HG03095 (cell line): ENCODE data around the gene NEO1.
"Not testable (repeated sequence)": the region's sequence is repeated elsewhere in the genome, so short reads cannot be mapped to it uniquely, and the experiment has no call there.

Experiments used
- ATAC-seq: cut with Tn5 transposase; IDR thresholded peaks from one replicate; pipeline ENCODE4 v1.9.1; 2021; ENCODE audit warnings: moderate library complexity; ENCODE audit not compliant: unreplicated experiment

The NEO1 gene

DNA sequence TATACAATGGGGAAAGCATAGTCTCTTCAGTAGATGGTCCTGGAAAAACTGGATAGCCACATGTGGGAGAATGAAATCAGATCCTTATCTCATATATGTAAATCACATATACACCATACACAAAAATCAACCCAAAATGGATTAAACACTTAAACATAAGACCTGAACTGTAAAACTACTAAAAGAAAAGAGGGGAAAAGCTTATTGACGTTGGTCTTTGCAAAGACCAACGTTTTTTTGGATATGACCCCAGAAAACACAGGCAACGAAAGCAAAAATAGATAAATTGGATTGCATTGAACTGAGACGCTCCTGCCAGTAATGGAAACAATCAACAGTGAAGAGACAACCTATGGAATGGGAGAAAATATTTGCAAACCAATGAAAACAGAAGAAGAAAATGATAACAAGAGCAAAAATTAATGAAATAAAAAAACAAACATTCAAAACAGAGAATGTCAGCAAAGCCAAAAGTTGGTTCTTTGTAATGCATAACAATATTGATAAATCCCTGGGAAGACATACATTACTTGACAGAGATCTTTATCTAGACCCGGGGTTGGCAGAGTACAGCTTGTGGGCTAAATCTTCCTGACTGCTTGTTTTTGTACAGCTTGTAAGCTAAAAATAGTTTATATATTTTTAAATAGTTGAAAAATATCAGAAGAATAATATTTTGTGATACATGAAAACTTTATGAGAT is 86.9 kb downstream of the NEO1 start:
- no peak for ATAC-seq

DNA sequence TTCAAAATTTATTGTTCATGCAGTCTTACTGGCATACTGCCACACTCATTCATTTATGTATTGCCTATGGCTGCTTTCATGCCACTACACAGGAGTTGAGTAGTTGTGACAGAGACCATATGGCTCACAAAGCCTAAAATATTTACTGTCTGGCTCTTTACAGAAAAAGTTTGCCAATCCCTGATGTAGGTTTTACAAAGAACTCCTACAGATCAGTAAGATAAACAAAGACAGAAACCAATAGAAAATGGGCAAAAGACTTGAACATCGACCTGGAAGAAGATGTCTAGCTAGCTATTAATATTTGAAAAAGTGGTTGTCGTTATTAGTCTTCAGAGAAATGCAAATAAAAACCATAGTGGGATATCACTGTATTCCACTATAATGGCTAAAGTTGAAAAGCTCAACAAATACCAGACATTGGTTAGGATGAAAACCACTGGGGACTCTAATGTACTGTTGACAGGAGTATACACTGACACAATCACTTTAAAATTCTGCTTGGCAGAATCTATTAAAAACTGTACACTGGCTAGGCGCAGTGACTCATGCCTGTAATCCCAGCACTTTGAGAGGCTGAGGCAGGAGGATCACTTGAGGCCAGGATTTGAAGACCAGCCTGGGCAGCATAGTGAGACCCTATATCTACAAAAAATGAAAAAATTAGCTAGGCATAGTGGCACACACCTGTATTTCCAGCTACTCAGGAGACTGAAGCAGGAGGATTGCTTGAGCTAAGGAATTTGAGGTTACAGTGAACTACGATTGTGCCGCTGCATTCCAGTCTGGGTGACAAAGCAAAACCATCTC is 87.7 kb downstream of the NEO1 start:
- ATAC-seq, result no peak

DNA sequence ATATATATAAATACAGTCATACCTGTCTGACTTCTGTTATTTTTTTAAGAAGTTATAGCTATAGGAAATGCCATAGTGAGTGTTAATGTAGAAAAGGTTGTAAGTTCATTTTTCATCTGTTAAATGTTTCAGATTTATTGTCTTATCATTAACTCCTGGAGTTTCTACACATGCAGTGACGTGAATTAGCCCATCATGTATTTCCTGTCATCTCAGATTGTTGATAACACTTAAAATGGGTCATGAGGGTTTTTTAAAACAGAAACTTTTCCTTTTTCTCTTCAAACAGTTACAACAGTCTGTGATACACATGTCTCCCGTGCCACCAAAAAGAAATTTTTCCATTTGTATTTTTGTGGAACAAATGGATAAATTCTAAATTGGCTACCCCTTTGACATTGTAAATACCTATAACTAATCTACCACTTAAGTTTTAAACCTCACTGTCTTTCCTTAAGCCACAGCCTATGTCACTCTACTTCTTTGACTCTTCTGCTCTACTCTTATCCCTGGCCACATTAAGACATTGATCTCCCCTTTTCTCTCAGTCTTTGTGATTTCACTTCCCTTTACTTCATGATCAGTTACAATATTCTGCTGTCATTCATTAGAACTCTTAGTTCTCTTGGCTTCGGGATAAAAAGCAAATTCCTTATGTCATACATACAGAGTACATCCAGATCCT is 89.1 kb downstream of the NEO1 start:
- no peak for ATAC-seq

- peak; percentile 55 for ATAC-seq
Measured at GRCh38 chr15:73142802-73143762, 90.8 kb downstream of the NEO1 start.

GRCh38 chr15:73143763-73144155 is 91.5 kb downstream of the NEO1 start:
- ATAC-seq, result no peak

DNA sequence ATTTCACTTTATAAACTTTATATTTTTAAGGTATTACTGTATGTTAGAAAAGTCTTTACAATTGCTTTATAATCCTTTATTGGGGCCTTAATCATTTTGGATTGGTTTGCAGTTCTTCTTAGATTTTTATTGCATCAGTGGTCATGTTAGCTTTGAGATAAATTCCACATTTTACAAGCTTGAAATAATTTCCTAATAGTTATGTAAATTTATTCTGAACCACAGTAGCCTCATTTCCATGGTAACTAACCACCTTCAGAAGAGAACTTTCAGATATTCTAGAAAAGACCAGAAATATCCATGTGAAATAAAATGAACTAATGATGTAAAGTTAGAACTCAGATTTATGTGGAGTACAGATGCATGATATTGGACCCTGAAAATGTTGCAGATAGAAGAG is 94.2 kb downstream of the NEO1 start:
- ATAC-seq, result no peak

DNA sequence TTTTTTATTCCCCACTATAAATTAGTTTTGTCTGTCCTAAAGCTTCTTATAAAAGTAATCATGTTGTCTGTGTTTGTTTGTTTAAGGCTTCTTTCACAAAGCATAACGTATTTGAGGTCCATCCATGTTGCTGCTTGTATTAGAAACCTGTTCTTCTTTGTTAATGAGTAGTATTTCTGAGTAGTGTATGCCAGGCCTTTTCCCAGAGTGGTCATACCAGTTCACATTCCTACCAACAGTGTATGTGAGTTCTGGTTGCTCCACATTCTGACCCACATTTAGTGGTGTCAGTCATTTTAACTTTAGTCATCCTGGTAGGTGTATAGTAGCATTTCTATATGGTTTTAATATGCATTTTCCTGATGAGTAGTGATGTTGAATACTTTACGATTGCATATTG is 98.6 kb downstream of the NEO1 start:
- no peak for ATAC-seq

DNA sequence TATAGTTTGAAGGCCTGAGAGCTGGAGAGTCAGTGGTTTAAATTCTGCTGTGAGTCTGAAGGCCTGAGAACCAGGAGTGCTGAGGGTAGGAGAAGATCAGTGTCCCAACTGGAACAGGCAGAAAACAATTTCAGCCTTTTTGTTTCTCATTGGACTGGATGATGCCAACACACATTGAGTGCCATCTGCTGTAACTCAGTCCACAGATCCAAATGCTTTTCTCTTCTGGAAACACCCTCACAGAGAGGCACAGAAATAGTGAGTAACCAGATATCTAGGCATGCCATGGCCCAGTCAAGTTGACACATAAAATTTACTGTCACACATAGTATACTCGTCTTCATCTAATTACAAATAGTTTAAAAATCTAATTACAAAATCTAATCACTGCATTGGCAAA is 100.8 kb downstream of the NEO1 start:
- no peak for ATAC-seq

DNA sequence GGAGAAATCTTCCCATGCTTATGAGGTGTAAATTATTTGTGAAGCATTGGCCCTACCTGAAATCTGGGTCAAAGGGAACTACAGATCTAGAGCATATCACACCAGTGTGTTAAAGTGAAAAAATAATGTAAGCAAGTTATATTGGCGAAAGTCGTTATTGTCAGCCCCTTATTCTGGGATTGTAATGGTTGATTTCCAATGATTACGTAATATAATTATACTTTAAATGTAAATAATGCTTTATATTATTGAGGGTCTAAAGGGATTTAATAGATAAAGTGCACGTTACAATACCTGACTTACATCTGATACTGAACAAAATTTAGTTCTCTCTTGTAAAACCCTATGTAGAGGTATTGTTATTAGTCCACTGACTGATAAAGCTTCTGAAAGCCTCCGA is 101.2 kb downstream of the NEO1 start:
- no peak for ATAC-seq

- no peak for ATAC-seq
Measured at GRCh38 chr15:73156431-73157191, 104.3 kb downstream of the NEO1 start.

- no peak for ATAC-seq
Measured at GRCh38 chr15:73161546-73161945, 109.3 kb downstream of the NEO1 start.

- no peak for ATAC-seq
Measured at GRCh38 chr15:73165435-73165834, 113.2 kb downstream of the NEO1 start.

DNA sequence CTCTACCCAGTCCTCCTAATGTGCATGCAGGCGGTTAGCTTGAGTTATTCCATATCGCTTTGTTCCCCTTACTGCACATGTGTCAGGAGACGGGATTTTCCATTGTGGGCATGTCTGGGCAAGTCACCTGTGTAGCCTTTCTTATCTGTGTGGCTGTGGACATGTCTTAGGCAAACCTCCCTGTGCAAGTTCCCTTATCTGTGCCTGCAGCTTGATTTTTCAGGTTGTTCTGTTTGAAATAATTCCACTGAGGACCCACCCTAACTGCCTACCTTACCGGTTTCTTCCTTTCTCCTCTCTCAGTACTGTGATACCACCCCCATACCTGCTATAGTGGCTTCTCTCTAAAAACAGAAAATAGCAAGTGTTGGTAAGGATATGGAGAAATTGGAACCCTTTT is 113.6 kb downstream of the NEO1 start:
- ATAC-seq, result no peak

DNA sequence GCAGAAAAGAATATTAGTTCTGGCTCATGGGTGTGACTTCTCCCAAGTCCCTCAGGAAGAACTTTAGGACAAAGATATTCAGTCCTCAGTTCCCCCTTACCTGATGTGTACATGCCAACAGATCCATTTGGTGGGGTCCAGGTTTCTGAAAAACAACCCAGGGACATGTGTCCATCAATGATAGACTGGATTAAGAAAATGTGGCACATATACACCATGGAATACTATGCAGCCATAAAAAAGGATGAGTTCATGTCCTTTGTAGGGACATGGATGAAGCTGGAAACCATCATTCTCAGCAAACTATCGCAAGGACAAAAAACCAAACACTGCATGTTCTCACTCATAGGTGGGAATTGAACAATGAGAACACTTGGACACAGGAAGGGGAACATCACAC is 114.4 kb downstream of the NEO1 start:
- ATAC-seq, result not testable (repeated sequence)

GRCh38 chr15:73168487-73168886 is 116.2 kb downstream of the NEO1 start:
- ATAC-seq, result no peak

GRCh38 chr15:73171711-73172110 is 119.4 kb downstream of the NEO1 start:
- no peak for ATAC-seq

GRCh38 chr15:73172508-73172907 is 120.2 kb downstream of the NEO1 start:
- no peak for ATAC-seq

GRCh38 chr15:73174171-73174570 is 121.9 kb downstream of the NEO1 start:
- ATAC-seq, result no peak

GRCh38 chr15:73175382-73175781 is 123.1 kb downstream of the NEO1 start:
- no peak for ATAC-seq

DNA sequence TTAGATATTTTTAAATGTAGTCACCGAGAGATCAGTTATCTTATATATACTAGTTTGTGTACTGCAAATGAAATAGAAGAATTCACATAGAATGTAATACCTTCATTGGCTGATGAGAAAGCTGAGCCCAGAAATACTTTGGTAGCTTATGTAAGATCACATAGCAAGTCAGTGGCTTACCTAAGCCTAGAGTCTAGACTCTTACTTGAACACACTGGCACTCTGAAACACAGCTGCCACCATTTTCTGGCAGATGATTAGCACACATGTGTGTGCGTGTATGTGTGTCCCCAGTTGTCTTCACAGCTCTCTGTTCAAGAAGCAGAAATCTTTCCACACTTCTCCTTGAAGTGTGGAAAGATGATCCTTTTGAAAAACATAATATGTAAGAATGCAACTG is 124.3 kb downstream of the NEO1 start:
- no peak for ATAC-seq
